KOPT-K1 (cell line): ENCODE data around the gene TMEM18.
A peak's percentile ranks its signal among the peaks of the same experiment; 100 is the strongest.

Experiments
- H3K27ac ChIP-seq: fragments of 200-600 bp; sonication (generic); 2 replicates; pipeline ENCODE4 v1.5.1; 2016; ENCODE audit warnings: antibody characterized with exemption, mild to moderate bottlenecking, low read depth, low read length; ENCODE audit not compliant: poor library complexity, severe bottlenecking
- H3K36me3 ChIP-seq: fragments of 200-600 bp; sonication (generic); 2 replicates; pipeline ENCODE4 v1.5.1; 2017; ENCODE audit warnings: antibody characterized with exemption, mild to moderate bottlenecking, low read length, moderate library complexity; ENCODE audit not compliant: insufficient read depth
- H3K9me3 ChIP-seq: fragments of 200-600 bp; sonication (generic); 2 replicates; pipeline ENCODE4 v1.5.1; 2017; ENCODE audit warnings: antibody characterized with exemption, low read length, mild to moderate bottlenecking; ENCODE audit not compliant: insufficient read depth, poor library complexity, severe bottlenecking

The TMEM18 gene

DNA sequence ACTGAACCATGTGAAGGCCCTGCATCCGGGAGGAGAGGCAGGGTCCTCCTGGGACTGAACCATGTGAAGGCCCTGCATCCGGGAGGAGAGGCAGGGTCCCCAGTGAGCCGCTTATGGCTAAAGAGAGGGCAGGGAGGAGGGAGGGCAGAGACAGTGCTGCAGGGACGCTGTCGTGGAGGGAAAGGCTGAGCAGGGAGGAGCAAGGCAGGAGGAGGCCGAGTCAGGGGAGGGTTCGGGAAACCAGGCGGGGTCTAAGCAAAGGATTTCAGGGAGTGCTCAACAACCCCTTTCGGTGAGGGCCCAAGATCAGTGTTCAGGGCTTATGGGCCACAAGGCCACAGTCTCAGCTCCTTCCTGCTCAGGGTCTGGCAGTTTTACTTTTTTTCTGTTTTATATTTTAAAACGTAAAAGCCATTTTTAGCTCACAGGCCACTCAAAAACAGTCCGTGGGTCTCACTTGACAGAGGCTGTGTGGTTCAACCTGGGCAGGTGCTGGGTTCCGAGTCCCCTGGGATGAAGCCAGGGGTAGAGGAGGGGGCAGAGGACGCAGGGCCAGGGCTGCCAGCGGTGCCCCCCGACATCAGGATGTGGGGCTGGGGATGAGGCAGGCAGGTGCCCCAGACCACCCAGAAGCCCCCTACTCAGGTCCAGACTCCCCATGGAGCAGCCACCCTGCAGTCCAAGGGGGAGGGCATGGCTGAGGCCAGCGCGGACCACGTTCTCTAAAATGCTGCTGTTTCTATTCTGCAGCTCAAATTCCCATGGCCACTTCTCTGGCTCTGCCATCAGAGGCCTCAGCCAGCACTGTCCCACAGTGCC lies 5.2 kb downstream of the TMEM18 start:
- Histone ChIP-seq H3K36me3 (peaks cover 85% of the 10 kb centered on the region), H3K9me3 (peaks cover 13% of the 10 kb centered on the region), H3K27ac (no peak overlapping the region)

DNA sequence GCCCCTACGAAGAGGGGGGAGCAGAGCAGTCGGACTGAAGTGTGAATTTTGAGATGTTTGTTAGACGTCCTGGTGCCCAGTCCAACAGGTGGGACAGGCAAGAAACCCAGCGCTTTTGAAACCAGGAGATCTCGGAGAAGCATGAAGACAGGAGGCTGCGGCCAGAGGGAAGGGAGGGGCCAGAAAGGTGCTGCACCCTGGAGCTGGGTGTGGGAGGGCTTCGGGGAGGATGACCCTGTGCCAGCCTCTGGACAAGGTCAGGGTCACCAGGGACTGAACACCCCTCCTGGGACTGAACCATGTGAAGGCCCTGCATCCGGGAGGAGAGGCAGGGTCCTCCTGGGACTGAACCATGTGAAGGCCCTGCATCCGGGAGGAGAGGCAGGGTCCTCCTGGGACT lies 6.1 kb downstream of the TMEM18 start:
- no peak overlapping the region for H3K27ac ChIP-seq
- peaks cover 95% of the 10 kb centered on the region for H3K36me3 ChIP-seq
- H3K9me3 ChIP-seq: peaks cover 23% of the 10 kb centered on the region

GRCh38 chr2:670637-671036 lies 6.6 kb downstream of the TMEM18 start:
- Histone ChIP-seq H3K36me3 (peaks cover 98% of the 10 kb centered on the region), H3K27ac (no peak overlapping the region), H3K9me3 (peaks cover 27% of the 10 kb centered on the region)

DNA sequence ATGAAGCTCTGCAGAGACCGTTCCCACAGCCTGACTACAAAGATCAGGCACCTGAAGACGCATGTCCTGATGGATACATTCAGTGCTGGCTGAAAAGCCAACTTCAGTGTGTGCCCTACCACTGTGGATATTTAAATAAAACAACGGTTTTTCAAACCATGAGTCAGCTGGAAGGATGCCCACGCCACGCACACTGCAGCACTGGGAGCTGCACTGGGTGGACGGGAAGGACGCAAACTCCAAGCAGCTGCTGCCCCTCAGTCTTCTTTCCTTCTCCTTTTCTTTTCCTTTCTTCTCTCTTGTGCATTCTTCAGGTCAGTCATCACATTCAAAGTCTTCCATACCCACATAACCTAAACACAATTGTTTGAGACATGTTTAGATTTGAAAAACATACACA lies 7.9 kb downstream of the TMEM18 start:
- Histone ChIP-seq H3K9me3 (peaks cover 35% of the 10 kb centered on the region), H3K27ac (no peak overlapping the region), H3K36me3 (peaks cover 94% of the 10 kb centered on the region)

DNA sequence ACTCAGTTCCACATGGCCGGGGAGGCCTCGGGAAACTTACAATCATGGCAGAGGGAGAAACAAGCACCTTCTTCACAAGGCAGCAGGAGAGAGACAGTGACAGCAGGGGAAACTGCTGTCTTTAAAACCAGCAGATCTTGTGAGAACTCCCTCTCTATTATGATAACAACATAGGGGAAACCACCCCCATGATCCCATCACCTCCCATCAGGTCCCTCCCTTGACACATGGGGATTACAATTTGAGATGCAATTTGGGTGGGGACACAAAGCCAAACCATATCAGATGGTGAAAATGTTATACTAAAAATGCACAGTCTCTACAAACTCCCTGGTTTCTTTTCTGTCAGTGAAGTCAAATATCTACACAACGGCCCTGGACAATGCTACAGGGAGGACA lies 9.2 kb downstream of the TMEM18 start:
- H3K27ac ChIP-seq: peak overlapping the region; percentile 27
- H3K36me3 ChIP-seq: peaks cover 94% of the 10 kb centered on the region
- H3K9me3 ChIP-seq: peaks cover 35% of the 10 kb centered on the region

- peaks cover 91% of the 10 kb centered on the region for H3K36me3 ChIP-seq
- H3K27ac ChIP-seq: peak overlapping the region; percentile 27
- peaks cover 35% of the 10 kb centered on the region for H3K9me3 ChIP-seq
Measured at GRCh38 chr2:667332-667999, 9.7 kb downstream of the TMEM18 start.

DNA sequence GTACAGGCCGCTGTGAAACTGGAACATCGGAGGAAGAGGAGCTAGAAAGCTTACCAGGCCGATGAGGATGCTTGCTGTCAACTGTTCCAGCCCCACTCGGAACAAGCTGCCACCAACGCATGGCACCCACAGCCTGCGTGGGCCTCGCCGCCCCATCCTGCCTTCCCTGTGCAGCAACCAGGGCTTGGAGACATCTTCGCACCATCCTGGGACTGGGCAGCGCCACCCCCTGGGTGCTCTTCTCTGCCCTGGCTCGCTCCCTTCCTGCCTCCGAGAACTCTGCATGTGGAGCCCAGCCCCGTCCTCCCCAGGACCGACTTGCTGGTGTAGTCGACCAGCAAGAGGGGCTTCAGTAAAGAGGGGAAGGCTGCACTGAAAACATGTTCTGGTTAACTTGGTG lies 10.8 kb downstream of the TMEM18 start:
- Histone ChIP-seq H3K9me3 (peaks cover 35% of the 10 kb centered on the region), H3K27ac (peak overlapping the region; percentile 77), H3K36me3 (peaks cover 82% of the 10 kb centered on the region)

DNA sequence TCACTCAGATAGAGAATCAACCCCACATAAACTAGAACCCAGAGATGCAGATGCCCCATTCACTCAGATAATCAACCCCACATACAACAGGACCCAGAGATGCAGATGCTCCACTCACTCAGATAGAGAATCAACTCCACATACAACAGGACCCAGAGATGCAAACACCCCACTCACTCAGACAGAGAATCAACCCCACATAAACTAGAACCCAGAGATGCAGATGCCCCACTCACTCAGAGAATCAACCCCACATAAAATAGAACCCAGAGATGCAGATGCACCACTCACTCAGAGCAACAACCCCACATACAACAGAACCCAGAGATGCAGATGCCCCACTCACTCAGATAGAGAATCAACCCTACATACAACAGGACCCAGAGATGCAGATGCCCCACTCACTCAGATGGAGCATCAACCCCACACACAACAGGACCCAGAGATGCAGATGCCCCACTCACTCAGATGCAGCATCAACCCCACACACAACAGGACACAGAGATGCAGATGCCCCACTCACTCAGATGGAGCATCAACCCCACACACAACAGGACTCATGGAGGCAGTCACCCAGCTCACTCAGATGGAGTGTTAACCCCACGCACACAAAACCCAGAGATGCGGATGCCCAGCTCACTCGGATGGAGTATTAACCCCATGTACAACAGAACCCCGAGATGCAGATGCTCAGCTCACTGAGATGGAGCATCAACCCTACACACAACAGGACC lies 11.7 kb downstream of the TMEM18 start:
- Histone ChIP-seq H3K27ac (peak overlapping the region; percentile 77), H3K9me3 (peaks cover 35% of the 10 kb centered on the region), H3K36me3 (peaks cover 74% of the 10 kb centered on the region)

- Histone ChIP-seq H3K27ac (peak overlapping the region; percentile 77), H3K9me3 (peaks cover 35% of the 10 kb centered on the region), H3K36me3 (peaks cover 60% of the 10 kb centered on the region)
Measured at GRCh38 chr2:664063-664462, 13.1 kb downstream of the TMEM18 start.

DNA sequence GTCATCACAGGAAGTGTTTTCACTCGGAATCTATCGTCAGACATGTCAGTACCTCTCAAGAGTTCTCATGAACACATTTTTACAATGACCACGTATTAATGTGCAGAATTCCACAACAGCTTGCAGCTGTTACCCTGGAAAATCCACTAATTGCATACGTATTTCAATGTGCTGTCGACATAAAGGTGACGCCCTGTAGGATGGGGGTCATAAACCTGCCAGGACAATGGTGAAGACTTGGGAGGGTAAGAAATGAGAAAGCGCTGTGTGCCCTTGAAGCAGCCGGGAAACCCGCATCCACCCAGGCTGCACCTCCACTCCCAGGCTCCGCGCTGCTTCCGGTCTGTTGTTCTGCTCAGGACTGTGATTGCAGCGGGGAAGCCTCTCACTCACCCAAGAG lies 14.0 kb downstream of the TMEM18 start:
- peak overlapping the region; percentile 77 for H3K27ac ChIP-seq
- peaks cover 34% of the 10 kb centered on the region for H3K9me3 ChIP-seq
- H3K36me3 ChIP-seq: peaks cover 51% of the 10 kb centered on the region

DNA sequence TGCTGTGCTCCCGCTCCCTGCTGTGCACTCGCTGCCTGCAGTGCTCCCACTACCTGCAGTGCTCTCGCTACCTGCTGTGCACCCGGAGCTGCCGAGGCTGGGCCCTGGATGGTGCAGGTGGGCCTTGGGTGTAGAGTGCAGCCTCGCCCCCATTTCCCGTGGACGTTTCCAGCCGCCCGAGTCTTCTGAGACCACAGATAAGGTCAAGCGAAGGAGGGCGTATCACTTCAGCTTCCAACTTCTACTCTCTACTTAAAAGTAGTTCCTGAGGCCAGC lies 15.9 kb downstream of the TMEM18 start:
- H3K36me3 ChIP-seq: peaks cover 32% of the 10 kb centered on the region
- peak overlapping the region; percentile 77 for H3K27ac ChIP-seq
- H3K9me3 ChIP-seq: peaks cover 15% of the 10 kb centered on the region

- no peak overlapping the region for H3K27ac ChIP-seq
Measured at GRCh38 chr2:660586-661359, 16.4 kb downstream of the TMEM18 start.

DNA sequence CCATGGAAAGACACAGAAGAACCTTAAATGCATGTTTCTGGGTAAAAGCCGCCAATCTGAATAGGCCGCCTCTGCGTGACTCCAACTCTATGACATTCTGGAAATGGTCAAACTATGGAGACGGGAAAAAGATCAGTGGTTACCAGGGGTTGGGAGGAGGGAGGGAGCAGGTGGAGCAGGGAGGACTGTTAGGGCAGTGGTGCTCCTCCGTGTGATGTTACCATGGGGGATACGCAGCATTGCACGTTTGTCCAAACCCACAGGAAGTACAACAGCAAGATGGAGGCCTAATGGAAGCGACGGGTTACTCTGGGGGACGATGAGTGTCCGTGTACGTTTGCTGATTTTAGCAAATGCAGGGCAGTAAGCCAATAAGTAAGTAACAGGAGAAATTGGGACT lies 17.2 kb downstream of the TMEM18 start:
- Histone ChIP-seq H3K36me3 (peaks cover 19% of the 10 kb centered on the region), H3K27ac (peak overlapping the region; percentile 53), H3K9me3 (peaks cover 2% of the 10 kb centered on the region)

More at GRCh38 chr2:660586-661359, 16.4 kb downstream of the TMEM18 start:
- Histone ChIP-seq H3K9me3 (peaks cover 10% of the 10 kb centered on the region), H3K36me3 (peaks cover 27% of the 10 kb centered on the region)

- Histone ChIP-seq H3K36me3 (peaks cover 7% of the 10 kb centered on the region), H3K9me3 (no peaks in the 10 kb centered on the region), H3K27ac (peak overlapping the region; percentile 53)
Measured at GRCh38 chr2:658426-658825, 18.8 kb downstream of the TMEM18 start.

- Histone ChIP-seq H3K27ac (peak overlapping the region; percentile 83), H3K36me3 (peaks cover under 1% of the 10 kb centered on the region; the same call in 1 of the 2 replicates), H3K9me3 (no peaks in the 10 kb centered on the region)
Measured at GRCh38 chr2:657766-658165, 19.4 kb downstream of the TMEM18 start.
